ENCODE data around the gene ARL11.
"Not testable (repeated sequence)": the region's sequence is repeated elsewhere in the genome, so short reads cannot be mapped to it uniquely, and the experiment has no call there.

Gene ARL11

DNA sequence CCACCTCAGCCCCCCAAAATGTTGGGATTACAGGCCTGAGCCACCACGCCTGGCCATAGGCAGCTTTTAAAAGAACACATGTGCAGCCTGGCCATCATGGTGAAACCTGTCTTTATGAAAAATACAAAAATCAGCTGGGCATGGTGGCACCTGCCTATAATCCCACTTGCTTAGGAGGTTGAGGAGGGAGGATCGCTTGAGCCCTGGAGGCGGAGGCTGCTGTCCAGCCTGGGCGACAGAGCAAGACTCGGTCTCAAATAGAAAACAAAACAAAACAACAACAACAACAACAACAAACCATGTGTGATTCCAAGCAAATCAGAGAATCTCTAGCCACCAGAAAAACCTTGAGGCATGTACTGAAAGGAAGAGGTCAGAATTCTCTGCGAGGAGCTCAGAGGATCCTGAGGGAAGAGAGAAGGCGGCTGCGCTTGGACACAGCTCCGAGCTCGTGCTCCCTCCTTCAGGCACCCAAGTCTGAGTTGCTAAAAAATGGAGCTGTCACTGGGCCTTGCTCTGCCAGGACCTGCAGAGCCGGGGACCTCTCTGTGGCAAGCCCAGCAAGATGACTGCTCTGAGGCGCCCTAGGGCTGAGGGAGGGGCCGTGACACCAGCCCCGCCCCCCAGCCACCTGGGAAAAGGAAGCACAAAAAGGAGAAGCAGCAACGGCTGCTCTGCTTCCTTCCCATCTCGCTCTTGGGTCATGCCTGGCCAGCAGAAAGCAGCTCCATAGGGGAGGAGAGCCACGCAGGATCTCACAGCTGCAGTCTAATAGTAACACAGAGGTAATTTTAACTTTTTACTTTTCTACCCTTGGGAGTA is at the start of gene ARL11:
TSS of gene ARL11 (plus strand) at position 677 of the 822 bp plus-strand sequence. CDS start 1,941 bp downstream, outside the sequence.
- no peak for DNase-seq

DNA sequence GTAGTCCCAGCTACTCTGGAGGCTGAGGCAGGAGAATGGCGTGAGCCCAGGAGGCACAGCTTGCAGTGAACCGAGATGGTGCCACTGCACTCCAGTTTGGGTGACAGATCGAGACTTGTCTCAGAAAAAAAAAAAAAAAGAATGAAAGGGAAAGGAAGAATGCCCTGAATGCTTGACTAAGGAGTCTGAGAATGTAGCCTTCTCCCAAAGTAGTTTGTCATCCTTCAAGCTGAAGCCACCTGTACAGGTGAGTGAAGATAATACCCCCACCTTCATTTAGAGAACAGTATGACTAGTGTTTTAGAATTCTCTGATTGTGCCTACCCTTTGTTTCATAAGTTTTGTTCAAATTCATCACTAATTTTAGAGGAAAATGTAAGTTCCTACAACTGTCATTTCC is 48.8 kb upstream of the ARL11 start:
- no peak for DNase-seq

DNA sequence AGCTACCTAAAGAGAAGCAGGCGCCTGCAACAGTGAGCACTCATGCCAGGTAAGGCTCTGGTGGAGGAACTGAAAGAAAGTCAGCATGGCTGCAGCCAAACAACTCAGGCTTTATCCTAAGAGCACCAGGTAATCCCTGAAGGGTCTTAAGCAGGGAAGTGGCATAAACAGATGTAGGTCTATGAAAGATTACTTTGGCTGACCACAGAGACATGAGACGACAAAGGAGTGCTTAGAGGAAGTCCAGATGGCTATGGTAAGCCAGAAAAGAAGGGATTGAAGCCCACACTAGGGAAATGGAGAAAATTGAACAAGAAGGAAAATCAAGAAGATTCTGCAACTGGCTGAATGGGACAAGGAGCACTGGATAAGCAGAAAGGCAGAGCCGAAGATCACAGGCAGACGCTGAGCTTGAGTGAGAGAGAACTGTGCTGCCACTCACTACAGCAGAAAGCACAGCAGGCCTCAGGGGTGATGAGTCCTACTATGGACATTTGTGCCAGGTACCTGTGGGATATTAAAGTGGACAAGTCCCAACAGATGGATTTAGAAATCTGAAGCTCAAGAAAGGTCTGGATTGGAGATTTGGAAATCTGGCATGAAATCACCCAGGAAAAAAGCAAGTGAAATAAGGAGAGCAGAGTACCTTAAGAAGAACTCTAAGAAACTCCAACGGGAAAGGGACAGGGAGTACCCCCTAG is 47.2 kb upstream of the ARL11 start:
- no peak for DNase-seq

DNA sequence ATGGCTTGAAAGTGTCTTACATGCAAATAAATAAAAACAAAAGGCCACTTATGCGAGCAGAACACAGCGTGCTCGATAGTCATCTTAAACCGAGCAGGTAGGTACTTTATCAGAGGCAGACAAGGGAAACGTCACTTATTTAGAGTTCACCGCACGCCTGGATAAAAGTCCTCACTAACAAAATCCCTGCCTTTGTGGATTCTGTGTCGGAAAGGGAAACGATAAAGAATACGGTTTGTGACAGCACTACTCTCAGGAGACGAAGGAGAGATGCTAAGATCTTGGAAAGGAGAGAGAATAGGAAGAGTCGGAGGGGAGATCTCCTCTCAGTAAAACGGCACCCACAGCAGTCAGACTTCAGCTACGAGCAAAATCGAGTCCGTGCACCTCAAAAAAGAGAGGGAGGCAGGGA is 43.5 kb upstream of the ARL11 start:
- no peak for DNase-seq

DNA sequence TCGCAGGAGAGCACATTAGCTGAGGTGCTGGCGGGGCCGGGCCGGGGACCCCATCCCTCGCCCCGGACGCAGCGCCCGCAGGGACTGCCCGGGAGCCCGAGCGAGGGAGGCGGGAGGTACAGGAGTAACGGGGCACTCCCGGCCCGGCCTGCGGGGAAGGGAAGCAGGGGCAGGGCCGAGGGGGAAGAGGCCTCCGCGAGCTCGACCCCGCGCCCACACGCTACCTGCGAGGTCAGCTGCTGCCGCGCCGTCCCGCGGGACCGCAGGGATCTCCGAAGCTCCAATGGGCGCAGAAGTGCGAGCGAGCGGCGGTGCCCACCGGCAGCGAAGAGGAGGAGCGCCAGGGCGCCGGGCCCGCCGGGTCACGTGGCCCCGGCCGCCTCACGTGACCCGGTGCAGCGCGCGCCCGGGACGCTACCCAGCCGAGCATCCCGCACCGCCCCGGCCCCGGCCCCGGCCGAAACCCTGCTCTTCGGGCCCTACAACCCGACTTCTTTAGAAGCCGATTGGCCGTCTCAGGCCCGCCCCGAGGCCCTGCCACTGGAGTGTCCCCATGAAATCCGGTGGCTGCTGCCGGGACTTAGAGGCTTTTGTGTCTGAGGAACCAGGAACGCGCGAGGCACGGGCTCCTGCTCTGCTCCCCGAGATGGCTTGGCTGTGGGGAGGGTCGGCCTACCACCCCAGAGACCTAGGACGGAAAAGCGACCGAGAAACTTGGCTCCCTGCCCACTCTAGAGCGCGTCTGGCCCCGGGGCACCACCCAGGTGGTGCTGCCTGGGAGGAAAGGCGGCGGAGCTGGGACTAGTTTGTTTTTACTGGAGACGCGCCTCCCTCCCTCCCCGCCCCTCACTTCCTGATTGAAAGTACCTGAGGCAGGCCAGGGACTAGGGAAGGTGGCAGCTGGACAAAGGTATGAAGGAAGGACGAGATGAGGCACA is 42.8 kb upstream of the ARL11 start, which contains the start of gene RCBTB1:
TSS of gene RCBTB1 (minus strand) at position 339 of the 938 bp plus-strand sequence. CDS start 18,279 bp downstream, outside the sequence.
- peak; percentile 8 for DNase-seq

DNA sequence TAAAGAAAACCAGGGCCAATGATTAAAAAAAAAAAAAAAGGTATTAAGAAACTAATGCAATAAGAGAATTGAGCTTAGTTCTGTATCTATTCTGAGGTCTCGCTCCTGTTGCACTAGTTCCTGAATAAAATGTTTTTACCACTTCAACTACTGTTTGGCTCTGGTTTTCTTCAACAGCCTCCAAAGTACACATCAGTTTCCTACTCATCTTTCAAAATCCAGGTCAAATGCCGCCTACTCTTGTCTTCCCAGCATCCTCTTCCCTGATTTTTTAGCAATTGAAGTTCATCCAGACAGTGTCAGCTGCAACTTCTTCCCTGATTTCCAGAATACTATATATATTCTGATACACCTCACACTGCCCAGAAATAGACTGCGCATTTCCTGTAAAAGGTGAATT is 41.6 kb upstream of the ARL11 start:
- DNase-seq = no peak

DNA sequence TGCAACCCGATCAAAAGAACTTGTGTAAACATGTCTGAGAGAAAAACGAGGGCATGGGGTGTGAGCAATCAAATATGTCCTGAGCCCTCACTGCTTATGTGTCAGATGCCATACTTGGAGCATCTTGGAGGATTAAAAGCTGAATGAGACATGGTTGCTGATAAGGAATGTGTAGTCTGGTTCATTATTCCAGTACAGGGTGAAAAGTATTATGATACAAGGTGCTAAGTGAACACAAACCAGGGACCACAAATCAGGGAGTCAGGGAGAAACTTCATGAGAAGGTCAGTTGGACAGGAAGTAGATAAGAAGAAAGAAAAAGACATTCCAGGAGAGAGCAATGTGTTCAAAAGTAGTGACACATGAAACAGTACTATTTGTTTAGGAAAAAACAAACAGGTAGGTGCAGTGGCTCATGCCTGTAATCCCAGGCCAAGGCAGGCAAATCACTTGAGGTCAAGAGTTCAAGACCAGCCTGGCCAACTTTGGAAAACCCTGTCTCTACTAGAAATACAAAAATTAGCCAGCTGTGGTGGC is 40.9 kb upstream of the ARL11 start:
- no peak for DNase-seq

DNA sequence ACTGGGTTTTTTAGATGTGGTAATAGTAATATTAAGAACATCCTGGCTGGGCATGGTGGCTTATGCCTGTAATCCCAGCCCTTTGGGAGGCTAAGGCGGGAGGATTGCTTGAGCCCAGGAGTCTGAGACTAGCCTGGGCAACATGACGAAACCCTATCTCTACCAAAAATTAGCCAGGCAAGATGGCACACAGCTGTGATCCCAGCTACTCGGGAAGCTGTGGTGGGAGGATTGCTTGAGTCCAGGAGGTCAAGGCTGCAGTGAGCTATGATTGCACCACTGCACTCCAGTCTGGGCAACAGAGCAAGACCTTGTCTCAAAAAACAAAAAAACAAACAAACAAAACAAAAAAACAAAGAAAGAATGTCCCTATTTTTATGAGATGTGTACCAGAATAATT is 37.6 kb upstream of the ARL11 start:
- not testable (repeated sequence) for DNase-seq

DNA sequence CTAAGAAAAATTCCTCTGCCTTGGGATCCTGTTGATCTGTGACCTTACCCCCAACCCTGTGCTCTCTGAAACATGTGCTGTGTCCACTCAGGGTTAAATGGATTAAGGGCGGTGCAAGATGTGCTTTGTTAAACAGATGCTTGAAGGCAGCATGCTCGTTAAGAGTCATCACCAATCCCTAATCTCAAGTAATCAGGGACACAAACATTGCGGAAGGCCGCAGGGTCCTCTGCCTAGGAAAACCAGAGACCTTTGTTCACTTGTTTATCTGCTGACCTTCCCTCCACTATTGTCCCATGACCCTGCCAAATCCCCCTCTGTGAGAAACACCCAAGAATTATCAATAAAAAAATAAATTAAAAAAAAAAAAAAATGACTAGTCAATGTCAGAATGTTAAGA is 34.4 kb upstream of the ARL11 start:
- DNase-seq = not testable (repeated sequence)

DNA sequence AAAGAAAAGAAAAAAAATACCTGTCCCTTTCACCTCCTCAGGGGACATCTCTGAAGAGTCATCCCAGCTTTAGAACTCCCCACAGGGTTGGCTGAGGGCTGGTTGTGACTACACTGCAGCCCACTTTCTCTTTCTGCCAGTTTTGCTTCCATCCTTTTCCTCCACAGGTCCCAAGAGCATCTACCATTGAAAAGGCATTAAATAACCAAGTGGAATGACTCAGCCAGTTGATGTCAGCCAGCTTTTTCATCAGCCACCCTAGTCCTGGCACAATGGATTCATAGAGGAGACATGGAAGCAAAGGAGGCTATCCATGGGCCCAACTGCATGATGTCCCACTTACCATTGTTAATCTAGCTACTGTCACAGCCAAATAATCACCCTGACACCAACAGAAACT is 33.7 kb upstream of the ARL11 start:
- no peak for DNase-seq

DNA sequence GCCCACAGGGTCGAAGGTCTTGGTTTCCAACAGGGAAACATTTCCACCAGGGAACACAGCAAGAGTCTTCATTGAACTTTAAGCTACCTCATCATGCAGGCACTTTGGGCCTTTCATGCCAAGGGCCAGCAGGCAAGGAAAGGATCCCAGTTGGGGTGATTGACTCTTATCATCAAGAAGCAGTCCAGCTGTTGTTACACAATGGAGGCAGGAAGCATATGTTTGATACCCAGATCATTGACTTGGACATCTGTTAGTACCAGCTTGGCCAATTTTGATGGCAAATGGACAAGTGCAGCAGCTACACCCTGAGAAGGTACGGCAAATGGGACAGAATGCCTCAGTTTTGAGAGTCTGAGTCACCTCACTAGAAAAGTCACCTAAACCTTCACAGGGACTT is 32.1 kb upstream of the ARL11 start:
- no peak for DNase-seq

DNA sequence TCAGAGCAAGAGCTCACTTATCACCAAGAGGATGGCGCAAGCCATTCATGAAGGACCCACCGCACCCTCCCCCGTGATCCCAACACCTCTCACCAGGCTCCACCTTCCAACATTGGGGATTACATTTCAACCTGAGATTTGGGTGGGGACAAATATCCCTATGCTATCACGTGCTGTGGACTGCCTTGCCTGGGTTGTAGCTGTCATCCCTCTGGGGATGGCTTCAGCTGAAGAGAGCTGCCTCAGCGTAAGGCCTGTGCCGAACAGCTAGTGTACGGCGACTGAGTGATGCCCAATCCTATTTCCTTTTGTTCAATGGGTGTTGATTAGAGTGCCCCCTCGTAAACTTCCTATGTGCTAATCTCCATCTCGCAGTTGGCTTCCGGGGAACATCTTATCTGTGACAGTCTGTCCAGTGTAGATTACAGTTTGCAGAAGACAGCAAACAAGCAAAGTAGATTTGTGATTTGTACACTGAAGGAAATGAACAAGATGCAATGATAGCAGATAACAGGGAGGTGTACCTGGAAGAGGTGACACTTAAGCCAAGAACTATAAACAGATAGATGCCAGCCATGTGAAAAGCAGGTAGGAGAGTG is 31.2 kb upstream of the ARL11 start:
- DNase-seq = no peak

DNA sequence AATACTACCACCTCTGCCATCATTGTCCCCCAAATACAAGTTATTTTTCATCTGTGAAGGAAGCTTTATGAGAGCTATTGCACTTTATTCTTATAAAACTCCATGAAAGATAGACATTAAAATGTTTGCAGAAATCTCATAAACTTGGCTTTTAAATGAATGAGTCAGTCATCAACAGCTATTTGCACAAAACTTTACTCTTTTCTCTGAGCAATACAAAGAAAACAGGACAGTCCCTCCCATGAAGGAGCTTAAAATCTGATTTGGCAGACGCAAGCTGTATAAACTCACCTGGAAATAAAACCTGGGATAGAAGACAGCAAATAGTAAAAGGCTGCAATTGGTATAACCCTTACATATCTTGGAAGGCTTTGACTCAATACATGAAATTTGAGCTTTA is 26.3 kb upstream of the ARL11 start:
- DNase-seq = no peak

DNA sequence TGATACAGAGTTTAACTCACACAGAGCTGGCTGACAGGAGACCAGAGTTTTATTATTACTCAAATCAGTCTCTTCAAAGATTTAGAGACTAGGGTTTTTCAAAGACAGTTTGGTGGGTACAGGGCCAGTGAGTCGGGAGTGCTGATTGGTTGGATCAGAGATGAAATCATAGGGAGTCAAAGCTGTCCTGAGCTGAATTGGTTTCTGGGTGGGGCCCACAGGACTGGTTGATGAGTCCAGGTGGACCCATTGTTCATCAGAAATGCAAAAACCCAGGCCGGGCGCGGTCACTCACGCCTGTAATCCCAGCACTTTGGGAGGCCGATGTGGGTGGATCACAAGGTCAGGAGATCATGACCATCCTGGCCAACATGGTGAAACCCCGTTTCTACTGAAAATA is 25.7 kb upstream of the ARL11 start:
- not testable (repeated sequence) for DNase-seq

DNA sequence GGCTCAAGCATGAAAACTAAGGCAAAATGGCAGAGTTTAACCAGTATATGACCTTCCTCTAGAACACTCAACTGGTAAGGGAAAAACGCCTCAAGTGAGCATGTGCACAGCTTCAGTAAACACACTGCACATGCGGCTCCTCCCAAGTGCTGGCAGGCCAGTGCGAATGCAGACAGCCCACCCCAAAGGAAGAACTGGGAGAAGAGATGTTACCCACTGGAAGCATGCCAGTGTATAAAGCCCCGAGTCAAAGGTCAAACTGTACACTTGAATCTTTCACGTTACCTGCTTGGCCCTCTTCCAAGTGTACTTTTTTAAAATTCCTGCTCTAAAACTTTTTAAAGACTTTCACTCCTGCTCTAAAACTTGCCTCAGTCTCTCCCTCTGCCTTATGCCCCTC is 23.7 kb upstream of the ARL11 start:
- no peak for DNase-seq

DNA sequence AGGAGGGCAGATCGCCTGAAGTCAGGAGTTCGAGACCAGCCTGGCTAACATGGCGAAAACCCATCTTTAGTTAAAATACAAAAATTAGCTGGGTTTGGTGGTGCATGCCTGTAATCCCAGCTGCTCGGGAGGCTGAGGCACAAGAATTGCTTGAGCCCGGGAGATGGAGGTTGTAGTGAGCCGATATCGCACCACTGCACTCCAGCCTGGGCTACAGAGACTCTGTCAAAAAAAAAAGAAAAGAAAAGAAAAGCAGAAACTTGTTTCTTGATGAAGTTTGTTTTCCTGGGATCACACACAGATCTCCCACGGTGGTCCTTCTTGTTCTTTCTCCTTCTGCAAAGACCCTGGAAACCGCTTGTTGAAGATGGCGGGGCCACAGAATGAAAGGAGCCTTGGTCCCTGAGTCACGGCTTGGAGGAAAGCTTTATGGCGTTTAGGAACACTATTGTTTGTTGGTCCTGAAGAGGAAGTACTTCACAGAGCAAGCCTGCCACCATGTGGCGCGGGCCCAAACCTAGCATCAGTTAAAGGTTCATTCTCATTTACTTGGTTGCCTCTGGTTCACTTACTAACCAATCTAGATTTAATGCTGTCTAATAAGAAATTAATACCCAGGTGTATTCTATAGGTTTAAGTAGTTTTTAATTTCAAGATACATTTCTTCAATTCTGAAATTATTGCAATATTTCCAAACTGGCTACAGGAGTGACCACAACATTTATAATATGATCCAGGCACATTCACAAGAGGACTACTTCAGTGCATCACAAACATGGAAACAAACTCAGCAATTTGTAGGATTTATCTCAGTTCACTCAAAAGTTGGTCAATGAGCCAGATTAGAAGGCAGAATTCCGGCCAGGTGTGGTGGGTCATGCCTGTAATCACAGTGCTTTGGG is 21.3 kb upstream of the ARL11 start:
- peak; percentile 67 for DNase-seq

DNA sequence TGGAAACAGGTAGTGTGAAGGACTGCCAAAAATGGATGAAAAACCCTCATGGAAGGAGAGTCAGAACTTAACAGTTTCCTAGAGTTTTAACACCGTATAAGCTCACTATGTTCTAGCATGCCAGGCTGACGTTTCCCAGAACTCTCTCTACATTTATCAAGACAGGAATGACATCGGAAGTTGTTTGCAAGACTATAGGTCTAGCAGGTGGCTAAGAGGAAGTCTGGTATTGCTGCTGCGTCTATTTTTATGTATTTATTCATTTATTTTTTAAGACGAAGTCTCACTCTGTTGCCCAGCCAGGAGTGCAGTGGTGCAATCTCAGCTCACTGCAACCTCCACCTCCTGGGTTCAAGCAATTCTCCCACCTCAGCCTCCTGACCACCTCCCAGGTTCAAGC is 20.5 kb upstream of the ARL11 start:
- DNase-seq = no peak

DNA sequence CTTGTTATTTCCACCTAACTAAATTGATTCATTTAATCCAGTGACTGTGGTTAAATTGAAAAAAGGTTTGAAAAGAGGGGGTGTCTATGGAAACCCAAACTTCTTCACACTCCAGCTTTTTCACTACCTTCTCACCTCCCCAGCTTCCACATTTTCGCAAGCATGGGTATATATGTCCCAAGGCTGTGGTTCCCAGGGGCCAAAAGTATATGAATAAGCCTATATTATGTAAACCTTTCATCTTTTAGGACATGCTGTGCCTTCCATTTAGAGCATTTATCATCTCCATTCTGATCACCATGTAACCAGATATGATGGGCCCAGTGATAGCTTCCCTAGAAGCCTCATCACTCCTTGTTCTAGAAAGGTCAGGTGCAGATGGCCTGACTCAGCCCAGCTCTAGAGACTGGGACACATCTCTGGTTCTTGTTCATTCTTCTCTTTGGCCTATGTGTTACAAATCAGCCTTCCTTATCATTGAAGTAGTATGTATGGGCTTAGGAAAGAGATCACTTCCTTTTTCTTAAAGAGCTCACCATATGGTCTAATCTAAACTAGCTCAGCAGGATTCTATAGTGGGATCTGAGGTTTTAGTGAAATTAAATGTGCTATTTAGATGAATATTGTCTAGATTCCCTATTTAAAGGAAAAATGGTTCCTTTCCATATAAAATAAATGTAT is 19.5 kb upstream of the ARL11 start:
- DNase-seq = no peak

DNA sequence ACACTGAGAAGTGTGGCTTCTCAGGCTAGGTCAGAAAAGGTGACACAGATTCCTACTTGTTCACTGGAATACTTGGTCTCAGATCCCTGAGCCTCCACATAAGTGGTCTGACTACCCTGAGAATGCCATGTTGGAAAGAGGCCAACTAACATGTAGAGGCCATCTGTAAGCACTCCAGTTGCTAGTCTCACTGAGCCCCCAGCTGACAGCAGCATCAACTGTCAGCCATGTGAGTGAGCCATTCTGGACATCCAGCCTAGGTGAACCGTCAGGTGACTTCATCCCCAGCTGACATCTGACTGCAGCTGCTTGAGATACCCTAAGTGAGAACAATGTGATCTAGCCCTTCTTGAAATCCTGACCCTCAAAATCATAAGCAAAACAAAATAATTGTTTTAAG is 18.1 kb upstream of the ARL11 start:
- peak; percentile 55 for DNase-seq

DNA sequence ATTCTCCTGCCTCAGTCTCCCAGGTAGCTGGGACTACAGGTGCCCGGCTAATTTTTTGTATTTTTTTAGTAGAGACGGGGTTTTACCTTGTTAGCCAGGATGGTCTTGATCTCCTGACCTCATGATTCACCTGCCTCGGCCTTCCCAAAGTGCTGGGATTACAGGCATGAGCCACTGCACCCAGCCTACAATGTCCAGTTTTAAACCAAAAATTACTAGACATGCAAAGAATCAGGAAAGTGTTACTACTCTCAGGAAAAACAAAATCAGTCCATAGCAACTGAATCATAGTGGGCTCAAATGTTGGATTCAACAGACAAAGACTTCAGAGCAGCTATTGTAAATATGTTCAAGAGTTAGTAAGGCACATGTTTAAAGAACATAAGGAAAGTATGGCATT is 16.3 kb upstream of the ARL11 start:
- not testable (repeated sequence) for DNase-seq
